Gastroesophageal sphincter (tissue), 4 donors: Measurements from ENCODE around the gene PSMC3. TPM values are rescaled to one million over a fixed set of nuclear protein-coding genes. Genes with fewer than 3 reads are reported as not detected.

ENCODE experiments used
- ATAC-seq: fragments of 150-250 bp; one replicate; pipeline ENCODE4 v1.9.1; 2016; ENCODE audit warnings: mild to moderate bottlenecking, moderate library complexity
- H3K27ac ChIP-seq, 4 donors: fragments of 200-600 bp; sonication (generic) in 3 of 4; 1 replicate in 3 of 4; 2 replicates in 1 of 4; pipeline ENCODE4 v1.5.1; 2016 to 2019
- H3K27me3 ChIP-seq: fragments of 200-600 bp; sonication (generic); one replicate; pipeline ENCODE4 v1.5.1; 2019
- H3K36me3 ChIP-seq, 2 donors: fragments of 200-600 bp; sonication (generic); one replicate each; pipeline ENCODE4 v1.5.1; 2019; ENCODE audit warnings: control low read depth in 1 of 2
- H3K4me1 ChIP-seq, 3 donors: fragments of 200-600 bp; sonication (generic); 1 replicate in 2 of 3; 2 replicates in 1 of 3; pipeline ENCODE4 v1.5.1; 2016 to 2019; ENCODE audit warnings: control low read depth in 2 of 3
- H3K4me3 ChIP-seq, 2 donors: fragments of 200-600 bp; sonication (generic); one replicate each; pipeline ENCODE4 v1.5.1; 2019; ENCODE audit warnings: mild to moderate bottlenecking in 1 of 2, moderate library complexity in 1 of 2
- H3K9me3 ChIP-seq, 3 donors: fragments of 200-600 bp; sonication (generic); one replicate each; pipeline ENCODE4 v1.5.1; 2017 to 2019; ENCODE audit warnings: control low read depth in 2 of 3
- EP300 ChIP-seq: sonication (generic); formaldehyde crosslinking; IDR thresholded peaks from one replicate; pipeline ENCODE4 v1.6.1; 2017; ENCODE audit warnings: antibody characterized with exemption, mild to moderate bottlenecking
- POLR2A ChIP-seq, 2 donors: fragments of 450-650 bp; IDR thresholded peaks; one replicate each; pipeline ENCODE4 v1.6.1; 2017; ENCODE audit warnings: antibody characterized with exemption in 2 of 2, mild to moderate bottlenecking in 2 of 2, moderate library complexity in 1 of 2
- POLR2AphosphoS5 ChIP-seq: sonication (generic); formaldehyde crosslinking; IDR thresholded peaks from one replicate; pipeline ENCODE4 v1.6.1; 2017; ENCODE audit warnings: antibody characterized with exemption
- WGBS, 2 donors: methylation state at CpG; one replicate each; pipeline ENCODE4 v1.1.5; 2018; ENCODE audit warnings: low coverage in 1 of 2; 5-methylcytosine and 5-hydroxymethylcytosine counted together
- total RNA-seq, 4 donors: library from RNA; depleted of rRNA; stranded (reverse); fragments of >200 nt; gene quantifications; one replicate each; pipeline ENCODE4 v1.1.0, GENCODE V29; 2016
- TF ChIP-seq, protein P1 (sequence below), 4 experiments: fragments of 200-600 bp in 2 of 4; fragments of 450-650 bp in 2 of 4; sonication (generic) in 1 of 4; IDR thresholded peaks; one replicate each; pipeline ENCODE4 v1.5.1; 2017 to 2019; ENCODE audit warnings: antibody characterized with exemption in 4 of 4, mild to moderate bottlenecking in 2 of 4, moderate library complexity in 2 of 4

The PSMC3 gene
- total RNA-seq, 4 donors from 2014 or later, result 169 to 194 (median 179) TPM

DNA sequence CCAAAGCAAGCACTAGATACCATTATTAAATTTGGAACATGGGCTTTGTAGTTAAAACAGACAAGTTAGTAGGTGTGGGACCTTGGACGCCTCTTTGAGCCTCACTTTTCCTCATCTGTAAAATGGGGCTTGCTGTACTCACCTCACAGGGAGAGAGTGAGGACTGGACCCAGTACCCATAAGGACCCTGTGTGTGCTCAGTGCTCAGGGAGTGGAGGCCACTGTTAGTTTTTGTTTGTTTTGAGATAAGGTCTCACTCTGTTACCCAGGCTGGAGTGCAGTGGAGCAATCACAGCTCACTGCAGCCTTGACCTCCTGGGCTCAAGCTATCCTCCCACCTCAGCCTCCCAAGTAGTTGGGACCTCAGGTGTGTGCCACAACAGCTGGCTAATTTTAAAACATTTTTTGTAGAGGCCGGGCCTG is 13.8 kb upstream of the PSMC3 start:
- Histone ChIP-seq H3K36me3 (no peaks in the 10 kb centered on the region), H3K4me3 (no peak overlapping the region), H3K27ac (no peak overlapping the region), H3K27me3 (no peaks in the 10 kb centered on the region), H3K9me3 (no peaks in the 10 kb centered on the region), H3K4me1 (peaks cover 0 to 10% (median 0%) of the 10 kb centered on the region in 3 donors)
- TF ChIP-seq POLR2A (IDR thresholded peaks at IDR 0.05) (no peak), POLR2AphosphoS5 (no peak), EP300 (no peak)
- TF ChIP-seq, protein P1, sequence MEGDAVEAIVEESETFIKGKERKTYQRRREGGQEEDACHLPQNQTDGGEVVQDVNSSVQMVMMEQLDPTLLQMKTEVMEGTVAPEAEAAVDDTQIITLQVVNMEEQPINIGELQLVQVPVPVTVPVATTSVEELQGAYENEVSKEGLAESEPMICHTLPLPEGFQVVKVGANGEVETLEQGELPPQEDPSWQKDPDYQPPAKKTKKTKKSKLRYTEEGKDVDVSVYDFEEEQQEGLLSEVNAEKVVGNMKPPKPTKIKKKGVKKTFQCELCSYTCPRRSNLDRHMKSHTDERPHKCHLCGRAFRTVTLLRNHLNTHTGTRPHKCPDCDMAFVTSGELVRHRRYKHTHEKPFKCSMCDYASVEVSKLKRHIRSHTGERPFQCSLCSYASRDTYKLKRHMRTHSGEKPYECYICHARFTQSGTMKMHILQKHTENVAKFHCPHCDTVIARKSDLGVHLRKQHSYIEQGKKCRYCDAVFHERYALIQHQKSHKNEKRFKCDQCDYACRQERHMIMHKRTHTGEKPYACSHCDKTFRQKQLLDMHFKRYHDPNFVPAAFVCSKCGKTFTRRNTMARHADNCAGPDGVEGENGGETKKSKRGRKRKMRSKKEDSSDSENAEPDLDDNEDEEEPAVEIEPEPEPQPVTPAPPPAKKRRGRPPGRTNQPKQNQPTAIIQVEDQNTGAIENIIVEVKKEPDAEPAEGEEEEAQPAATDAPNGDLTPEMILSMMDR (IDR thresholded peaks at IDR 0.05), result no peak
- WGBS, 2 donors, result 100% methylated on average over 1 of the region's 2 CpGs; no CpG with 5 or more reads in 1 of the 2 donors
- ATAC-seq, result no peak

DNA sequence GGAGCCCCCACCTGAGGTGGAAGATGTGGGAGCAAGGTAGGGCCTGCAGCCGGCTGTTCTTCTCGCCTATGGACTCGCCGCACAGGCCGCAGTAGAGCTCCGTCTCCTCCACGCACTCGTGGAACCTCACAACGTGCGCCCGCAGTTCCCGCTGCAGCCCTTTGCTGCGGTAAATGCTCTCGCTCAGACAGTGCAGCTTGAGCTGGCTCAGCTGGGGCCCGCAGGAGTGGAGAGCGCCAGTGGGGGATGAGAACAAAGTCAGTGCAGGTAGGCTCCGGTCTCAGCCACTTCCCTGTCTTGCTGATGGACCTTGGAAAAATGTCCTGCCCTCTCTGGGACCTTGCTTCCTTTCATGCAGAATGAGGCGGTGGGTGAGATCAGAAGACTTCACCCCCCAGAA is 12.5 kb upstream of the PSMC3 start:
- WGBS, 2 donors, result 83% methylated on average over 7 of the region's 18 CpGs; no CpG with 5 or more reads in 1 of the 2 donors
- ATAC-seq, result no peak
- Histone ChIP-seq H3K4me1 (peaks cover 0 to 18% (median 0%) of the 10 kb centered on the region in 3 donors), H3K36me3 (no peaks in the 10 kb centered on the region), H3K27me3 (no peaks in the 10 kb centered on the region), H3K27ac (no peak overlapping the region), H3K4me3 (no peak overlapping the region), H3K9me3 (no peaks in the 10 kb centered on the region)
- TF ChIP-seq EP300 (no peak), POLR2AphosphoS5 (no peak), POLR2A (IDR thresholded peaks at IDR 0.05) (no peak)

DNA sequence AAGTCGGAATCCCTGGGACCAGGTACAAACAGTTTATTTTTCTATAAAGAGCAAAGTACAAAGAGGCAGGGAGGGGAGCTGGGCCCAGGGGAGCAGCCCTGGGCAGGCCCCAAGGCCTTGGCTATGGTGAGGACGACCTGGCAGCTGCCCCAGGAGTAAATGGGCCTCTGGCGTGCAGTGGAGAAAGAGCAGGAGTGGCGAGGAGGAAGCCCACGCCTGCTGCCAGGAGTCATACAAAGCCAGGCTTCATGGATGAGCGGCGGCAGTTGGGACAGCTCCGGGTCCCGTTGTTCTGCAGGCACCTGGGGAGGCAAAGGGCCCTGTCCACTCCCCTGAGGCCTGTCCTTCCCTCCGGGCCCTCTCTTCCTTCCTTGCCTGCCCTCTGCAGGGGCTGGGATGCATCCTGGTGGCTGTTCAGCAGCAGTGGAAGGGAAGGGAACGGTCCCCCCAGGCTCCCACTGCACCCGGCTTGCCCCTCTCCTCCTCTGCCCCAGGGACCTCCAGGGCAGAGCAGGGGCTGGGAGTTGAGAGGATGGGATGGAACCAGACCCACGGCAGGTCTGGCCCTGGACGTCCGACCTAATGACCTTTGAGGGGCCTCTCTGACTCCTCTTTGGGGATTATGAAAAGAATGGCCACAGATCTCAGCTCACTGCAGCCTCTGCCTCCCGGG is 11.6 kb upstream of the PSMC3 start:
- peak overlapping the region in 1 of 4 donors; percentile 6 for H3K27ac ChIP-seq

DNA sequence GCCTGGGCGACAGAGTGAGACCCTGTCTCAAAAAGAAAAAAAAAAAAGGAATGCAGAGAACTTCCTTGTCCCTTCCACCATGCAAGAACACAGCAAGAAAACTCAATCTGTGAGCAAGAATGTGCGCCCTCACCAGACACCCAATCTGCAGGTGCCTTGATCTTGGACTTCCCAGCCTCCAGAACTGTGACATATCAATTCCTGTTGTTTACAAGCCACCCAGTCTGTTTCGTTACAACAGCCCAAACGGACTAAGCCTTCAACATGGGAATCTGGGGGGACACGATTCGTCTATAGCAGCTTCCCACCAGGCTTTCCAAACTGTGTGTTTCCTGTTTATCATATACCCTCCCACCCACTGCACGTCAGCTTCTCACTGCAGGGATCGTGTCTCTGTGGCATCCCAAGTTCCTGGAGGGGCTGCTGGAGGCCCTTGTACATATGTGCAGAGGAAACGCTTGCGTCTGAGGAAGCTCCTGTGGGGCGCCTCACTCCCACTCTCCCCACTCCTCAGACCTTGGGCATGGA is 11.0 kb upstream of the PSMC3 start:
- no peak for ATAC-seq
- 69 to 90% methylated on average over 4 to 7 of the region's 11 CpGs for WGBS, 2 donors
- Histone ChIP-seq H3K9me3 (no peaks in the 10 kb centered on the region), H3K36me3 (no peaks in the 10 kb centered on the region), H3K27me3 (no peaks in the 10 kb centered on the region), H3K4me3 (no peak overlapping the region), H3K27ac (peak overlapping the region in 1 of 4 donors; percentile 6), H3K4me1 (peaks cover 0 to 18% (median 0%) of the 10 kb centered on the region in 3 donors)
- TF ChIP-seq POLR2AphosphoS5 (no peak), EP300 (no peak), POLR2A (IDR thresholded peaks at IDR 0.05) (no peak)
- TF ChIP-seq, protein P1 (IDR thresholded peaks at IDR 0.05), result no peak

More for the DNA sequence above, 11.6 kb upstream of the PSMC3 start:
- H3K9me3 ChIP-seq, result no peaks in the 10 kb centered on the region
- no peak for ATAC-seq
- TF ChIP-seq, protein P1 (IDR thresholded peaks at IDR 0.05), result no peak
- no peak for TF ChIP-seq POLR2A (IDR thresholded peaks at IDR 0.05)
- no peak for TF ChIP-seq POLR2AphosphoS5
- no peak for TF ChIP-seq EP300
- H3K4me1 ChIP-seq, result peaks cover 0 to 18% (median 0%) of the 10 kb centered on the region in 3 donors
- H3K27me3 ChIP-seq, result no peaks in the 10 kb centered on the region
- no peaks in the 10 kb centered on the region for H3K36me3 ChIP-seq
- H3K4me3 ChIP-seq, result no peak overlapping the region
- 53 to 67% methylated on average over 1 to 4 of the region's 16 CpGs for WGBS, 2 donors

DNA sequence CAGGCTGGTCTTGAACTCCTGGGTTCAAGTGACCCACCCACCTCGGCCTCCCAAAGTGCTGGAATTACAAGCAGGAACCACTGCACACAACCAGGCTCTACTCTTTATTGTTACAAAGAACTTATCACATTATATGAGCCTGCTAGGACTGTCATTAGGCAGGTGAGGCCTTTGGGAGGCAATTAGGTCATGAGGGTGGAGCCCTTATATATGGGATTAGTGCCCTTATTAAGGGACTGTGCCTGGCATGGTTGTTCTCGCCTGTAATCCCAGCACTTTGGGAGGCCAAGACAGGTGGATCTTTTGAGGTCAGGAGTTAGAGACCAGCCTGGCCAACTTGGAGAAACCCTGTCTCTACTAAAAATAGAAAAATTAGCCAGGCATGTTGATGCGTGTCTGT is 10.5 kb upstream of the PSMC3 start:
- TF ChIP-seq POLR2AphosphoS5 (no peak), POLR2A (IDR thresholded peaks at IDR 0.05) (no peak), EP300 (no peak)
- TF ChIP-seq, protein P1 (IDR thresholded peaks at IDR 0.05), result no peak
- Histone ChIP-seq H3K36me3 (no peaks in the 10 kb centered on the region), H3K27ac (no peak overlapping the region), H3K9me3 (no peaks in the 10 kb centered on the region), H3K4me1 (peaks cover 0 to 18% (median 0%) of the 10 kb centered on the region in 3 donors), H3K4me3 (no peak overlapping the region), H3K27me3 (no peaks in the 10 kb centered on the region)
- ATAC-seq, result no peak
- WGBS, 2 donors, result 96 to 100% methylated on average over 1 to 3 of the region's 3 CpGs
